ENCODE results near the gene IRAK1.
"Not testable (repeated sequence)": the region's sequence is repeated elsewhere in the genome, so short reads cannot be mapped to it uniquely, and the experiment has no call there.

Gene IRAK1

DNA sequence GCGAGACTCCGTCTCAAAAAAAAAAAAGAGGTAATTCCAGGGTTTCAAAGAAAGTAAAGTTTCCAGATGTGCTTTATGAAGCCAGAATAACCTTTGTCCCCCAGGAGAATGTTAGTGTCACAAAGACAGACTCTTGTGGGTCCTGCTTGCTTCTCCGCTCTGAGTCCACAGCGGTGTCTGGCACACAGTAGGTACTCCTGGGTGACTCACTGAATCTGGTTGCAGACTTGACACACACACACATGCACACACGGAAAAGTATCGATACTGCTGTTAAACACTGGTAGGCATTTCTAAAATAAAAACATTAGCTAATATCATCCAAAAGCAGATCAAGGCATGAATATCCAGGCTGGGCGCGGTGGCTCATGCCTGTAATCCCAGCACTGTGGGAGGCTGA, 24.2 kb downstream of the IRAK1 start:
- DNase-seq (ENCODE audit: low read depth), result no peak

GRCh38 chrX:153994398-153994797, 25.3 kb downstream of the IRAK1 start:
- not testable (repeated sequence) for DNase-seq (ENCODE audit: low read depth)

GRCh38 chrX:153993978-153994377, 25.7 kb downstream of the IRAK1 start:
- DNase-seq (ENCODE audit: low read depth), result no peak

- DNase-seq (ENCODE audit: low read depth), result no peak
These were observed 26.6 kb downstream of the IRAK1 start for GRCh38 chrX:153993079-153993478.

DNA sequence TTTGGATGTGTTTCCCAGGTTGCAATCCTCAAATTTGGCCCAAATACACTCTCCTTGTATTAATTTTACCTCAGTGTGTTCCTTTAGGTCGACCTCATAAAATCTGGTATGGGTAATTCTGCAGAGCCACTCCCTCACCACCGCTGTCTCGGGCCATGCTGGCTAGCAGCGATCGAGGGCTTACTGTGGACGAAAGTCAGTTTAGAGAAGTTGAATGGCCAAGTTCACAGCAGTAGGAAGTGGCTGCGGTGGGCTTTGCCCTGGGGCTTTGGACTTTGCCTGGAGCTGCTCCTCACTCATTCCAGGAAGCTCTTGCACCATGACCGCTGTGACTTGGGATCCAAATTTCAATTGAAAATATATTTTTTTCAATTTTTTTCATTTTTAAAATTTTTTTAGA, 27.5 kb downstream of the IRAK1 start:
- no peak for DNase-seq (ENCODE audit: low read depth)

DNA sequence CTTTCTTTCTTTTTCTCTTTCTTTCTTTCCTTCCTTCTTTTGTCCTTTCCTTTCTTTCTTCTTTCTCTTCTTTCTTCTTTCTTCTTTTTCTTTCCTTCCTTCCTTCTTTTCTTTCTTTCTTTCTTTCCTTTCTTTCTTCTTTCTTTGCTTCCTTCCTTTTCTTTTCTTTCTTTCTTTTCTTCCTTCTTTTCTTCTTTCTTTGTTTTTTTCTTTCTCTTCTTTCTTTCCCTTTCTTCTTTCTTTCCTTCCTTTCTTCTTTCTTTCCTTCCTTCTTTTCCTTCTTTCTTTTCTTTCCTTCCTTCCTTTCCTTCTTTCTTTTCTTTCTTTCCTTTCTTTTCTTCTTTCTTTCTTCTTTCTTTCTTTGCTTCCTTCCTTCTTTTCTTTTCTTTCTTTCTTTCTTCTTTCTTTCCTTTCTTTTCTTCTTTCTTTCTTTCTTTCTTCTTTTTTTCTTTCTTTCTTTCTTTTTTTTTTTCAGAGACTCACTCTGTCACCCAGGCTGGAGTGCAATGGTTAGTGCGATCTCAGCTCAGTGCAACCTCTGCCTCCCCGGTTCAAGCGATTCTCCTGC, 28.6 kb downstream of the IRAK1 start:
- no peak for DNase-seq (ENCODE audit: low read depth)

GRCh38 chrX:153989973-153990655, 29.6 kb downstream of the IRAK1 start:
- DNase-seq (ENCODE audit: low read depth), result no peak

- no peak for DNase-seq (ENCODE audit: low read depth)
These were observed 31.2 kb downstream of the IRAK1 start for GRCh38 chrX:153988493-153988892.

GRCh38 chrX:153984351-153985178, 35.1 kb downstream of the IRAK1 start:
- no peak for DNase-seq (ENCODE audit: low read depth)

GRCh38 chrX:153983321-153983801, 36.3 kb downstream of the IRAK1 start:
- DNase-seq (ENCODE audit: low read depth), result no peak

GRCh38 chrX:153981771-153982533, 37.8 kb downstream of the IRAK1 start:
- DNase-seq (ENCODE audit: low read depth), result no peak

GRCh38 chrX:153981231-153981630, 38.5 kb downstream of the IRAK1 start:
- DNase-seq (ENCODE audit: low read depth), result no peak

GRCh38 chrX:153980394-153980793, 39.3 kb downstream of the IRAK1 start:
- DNase-seq (ENCODE audit: low read depth), result not testable (repeated sequence)

DNA sequence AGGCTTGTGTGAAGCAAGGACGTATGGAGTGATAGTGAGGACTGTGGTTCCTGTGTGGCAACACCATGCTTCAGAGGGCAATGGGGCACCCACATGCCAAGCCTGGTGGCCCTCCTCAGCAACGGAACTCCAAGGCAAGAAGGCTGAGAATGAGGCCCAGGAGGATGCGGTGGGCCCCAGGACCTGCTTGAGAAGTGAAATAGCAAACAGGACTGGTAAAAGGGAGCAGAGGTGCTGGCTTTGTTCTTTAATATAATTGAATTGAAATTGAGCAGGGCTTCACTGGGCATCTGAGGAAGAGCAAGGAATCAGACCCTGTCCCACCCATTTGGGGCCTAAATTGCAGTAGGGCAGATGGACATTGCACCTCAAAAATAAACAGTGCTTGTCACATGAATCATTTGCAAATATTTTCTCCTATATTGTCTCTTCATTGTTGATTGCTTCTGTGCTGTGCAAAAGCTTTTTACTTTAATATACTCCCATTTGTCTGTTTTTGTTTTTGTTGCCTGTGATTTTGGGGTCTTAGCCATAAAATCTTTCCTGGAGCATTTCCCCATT, 44.9 kb downstream of the IRAK1 start:
- DNase-seq (ENCODE audit: low read depth), result no peak

DNA sequence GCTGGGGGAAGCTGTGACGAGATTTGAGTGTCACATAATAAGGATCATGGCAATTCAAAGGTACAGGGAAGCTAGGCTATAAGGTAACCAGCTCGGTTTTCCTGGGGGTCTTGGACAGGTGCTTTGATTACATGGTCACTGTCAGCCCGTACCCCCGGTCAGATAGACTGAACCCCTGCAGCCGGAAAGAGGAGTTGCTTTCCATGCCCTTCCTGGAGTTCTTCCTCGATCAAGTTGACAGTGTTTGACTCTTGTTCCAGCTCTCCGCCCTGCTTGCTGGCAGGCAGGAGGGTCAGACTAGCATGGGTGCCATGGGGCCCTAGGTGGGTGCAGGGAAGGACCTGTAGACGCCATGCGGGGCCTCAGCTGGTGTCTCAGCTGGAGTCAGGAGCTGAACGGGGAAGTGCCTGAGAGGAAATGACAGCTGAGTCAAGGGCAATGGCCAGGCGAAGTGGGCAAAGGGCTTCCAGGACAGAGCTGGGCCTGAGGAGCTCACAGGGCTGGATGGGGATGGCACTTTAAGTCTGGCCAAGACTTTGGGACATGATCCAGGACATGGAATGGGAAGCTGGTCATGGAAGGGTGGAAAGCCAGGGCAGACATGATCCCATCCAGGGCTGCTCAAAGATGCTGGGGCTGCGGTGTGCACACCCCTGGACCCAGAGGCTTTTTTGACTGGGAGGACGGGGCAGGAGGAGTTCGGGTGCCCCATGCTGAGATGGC, 45.5 kb downstream of the IRAK1 start:
- no peak for DNase-seq (ENCODE audit: low read depth)

DNA sequence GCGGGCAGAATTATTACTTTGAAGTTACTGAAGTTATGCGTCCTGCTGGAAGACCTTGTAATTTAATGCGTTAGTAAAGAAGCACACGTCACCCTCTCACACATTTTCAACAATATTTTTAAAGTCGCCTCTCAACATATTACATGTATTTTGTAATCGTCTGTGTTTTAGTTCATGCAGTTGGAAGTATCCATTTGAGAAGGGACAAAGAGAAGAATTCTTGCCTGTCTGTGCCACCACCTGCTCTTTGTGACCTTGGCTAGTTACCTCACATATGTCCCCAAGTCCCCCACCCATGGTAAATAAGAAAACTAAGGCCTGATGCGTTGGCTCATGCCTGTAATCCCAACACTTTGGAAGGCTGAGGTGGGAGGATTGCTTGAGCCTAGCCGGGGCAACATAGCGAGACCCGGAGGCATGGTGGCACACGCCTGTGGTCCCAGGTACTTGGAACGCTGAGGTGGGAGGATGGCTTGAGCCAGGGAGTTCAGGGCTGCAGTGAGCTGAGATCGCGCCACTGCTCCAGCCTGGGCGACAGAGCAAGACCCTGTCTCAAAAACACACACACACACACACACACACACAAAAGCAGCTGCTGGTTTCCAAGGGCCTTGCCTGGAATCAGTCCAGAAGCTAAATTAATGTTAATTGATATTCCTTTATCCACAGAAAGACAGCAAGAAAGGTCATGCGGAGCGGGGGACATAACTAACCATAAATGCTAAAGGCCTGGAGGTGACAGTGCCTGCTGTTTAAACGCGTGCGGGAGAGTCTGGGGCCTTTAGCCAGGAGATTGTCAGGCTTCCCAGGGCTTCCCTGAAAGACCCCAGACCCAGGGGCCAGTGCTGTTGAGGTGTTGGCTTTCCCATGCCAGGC, 46.3 kb downstream of the IRAK1 start:
- no peak for DNase-seq (ENCODE audit: low read depth)

GRCh38 chrX:153972368-153973126, 47.2 kb downstream of the IRAK1 start, which contains the start of gene TMEM187:
Gene TMEM187 (plus strand): TSS chrX:153972754. CDS start chrX:153982063, 9,309 bp downstream.
- no peak for DNase-seq (ENCODE audit: low read depth)

DNA sequence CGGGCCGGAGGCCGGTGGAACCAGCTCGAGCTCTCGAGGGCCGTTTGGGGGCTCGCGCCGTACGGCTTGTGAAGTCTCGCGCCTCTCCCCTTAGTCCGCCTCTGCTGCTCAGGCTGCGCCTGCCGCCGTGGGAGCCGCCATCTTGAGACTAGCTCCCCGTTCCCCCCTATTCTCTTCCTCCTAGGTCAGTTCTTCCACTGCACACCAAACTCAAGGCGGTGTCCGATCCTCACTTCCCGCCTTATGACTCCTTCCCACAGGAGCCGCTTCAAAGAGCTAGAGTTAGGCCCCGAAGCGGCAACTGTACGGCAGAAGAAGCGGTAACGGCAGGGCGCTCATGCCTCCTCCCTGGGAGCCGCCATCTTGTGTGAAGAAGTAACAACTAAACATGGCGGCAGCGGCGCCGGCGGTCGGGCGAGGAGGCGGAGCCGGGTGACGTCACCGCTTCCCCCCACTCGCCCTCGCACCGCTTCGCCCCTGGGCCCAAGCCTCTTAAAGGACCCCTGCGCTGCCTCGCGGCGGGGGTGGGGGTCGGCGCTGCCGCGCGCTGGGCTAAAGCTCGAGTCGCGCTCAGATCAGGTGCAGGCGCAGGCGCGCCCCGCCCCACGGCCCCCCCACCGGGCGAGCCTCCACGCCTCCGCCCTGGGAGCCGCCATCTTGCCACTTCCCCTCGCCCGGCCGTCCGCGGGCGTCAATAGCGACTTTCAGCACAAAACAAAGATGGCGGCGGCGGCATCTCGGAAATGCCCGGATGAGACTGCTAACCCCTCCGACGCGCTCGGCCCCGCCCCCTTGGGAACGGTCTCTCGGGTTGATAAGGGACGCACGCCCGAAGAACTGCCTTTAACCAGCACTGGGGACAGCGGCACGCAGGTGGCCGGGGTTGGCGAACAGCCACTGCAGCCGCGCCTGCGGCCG, 48.0 kb downstream of the IRAK1 start, which contains the start of gene HCFC1:
Gene HCFC1, minus strand, starts transcription at position 369 of the 918 bp plus-strand sequence. CDS start 978 bp downstream, outside the sequence.
- DNase-seq (ENCODE audit: low read depth), result no peak
